Stimulated activated CD4-positive, alpha-beta T cell treated with anti-CD3 and anti-CD28 coated beads, Interleukin-1b, Interleukin-23, amount 100 ng/mL, for 4 hours (primary cell): ENCODE measurements around the gene IRS1.

ENCODE experiments used
- DNase-seq, 2 donors: peaks; one replicate each; pipeline ENCODE4 v3.0.0-alpha.2; 2020; ENCODE audit warnings: low read depth in 2 of 2

The IRS1 gene

DNA sequence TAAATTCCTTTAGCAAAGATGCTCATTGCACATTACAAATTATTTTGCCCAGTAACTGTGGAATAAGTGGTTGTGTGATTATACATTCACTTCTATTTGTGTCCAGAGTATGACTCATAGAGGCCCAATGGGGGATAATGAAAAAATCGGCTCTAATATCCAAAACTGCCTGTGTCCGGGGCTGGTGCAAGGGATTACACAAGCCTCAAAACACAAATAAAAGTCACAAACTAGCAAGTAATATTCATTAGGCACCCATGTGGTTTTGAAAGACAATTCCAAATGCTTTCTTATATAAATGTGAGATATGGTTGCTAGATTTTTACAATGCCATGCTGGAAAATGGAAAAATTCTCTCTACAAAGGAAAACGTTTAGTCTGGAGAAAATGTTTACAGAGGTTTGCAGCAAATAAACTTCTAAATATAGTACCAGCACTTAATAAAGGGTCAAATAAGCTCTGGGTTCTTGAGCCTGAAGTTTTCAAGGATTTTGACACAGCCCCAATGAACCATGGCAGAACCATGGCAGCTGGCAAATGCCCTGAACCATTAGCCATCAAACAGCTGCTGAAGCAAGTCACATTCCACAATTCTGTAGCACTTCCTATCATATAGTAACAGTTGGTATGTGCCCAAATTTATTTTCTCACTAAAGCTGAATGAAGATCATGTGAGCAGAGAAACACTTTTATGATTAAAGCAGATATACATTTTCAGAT, 40.5 kb downstream of the IRS1 start:
- DNase-seq: no peak

DNA sequence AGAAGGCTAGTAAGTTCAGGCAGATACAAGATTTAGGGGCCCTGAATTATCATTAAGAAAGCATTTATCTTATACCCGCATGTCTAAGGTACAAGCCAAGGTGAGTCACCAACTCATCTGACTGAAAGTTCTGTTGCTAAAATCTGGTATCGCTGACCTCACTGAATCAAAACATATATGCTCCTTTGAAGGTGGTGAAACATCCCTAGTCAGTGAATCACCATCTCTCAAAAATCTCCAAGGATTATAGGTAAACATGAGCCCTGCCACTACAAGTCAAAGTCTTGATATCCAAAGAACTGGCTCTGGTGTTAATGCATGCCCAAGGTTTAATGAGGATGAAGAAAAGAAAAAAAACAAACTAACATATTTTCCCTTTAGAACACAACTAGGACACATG, 43.5 kb downstream of the IRS1 start:
- DNase-seq: no peak

GRCh38 chr2:226755631-226756030, 44.0 kb downstream of the IRS1 start:
- no peak for DNase-seq

DNA sequence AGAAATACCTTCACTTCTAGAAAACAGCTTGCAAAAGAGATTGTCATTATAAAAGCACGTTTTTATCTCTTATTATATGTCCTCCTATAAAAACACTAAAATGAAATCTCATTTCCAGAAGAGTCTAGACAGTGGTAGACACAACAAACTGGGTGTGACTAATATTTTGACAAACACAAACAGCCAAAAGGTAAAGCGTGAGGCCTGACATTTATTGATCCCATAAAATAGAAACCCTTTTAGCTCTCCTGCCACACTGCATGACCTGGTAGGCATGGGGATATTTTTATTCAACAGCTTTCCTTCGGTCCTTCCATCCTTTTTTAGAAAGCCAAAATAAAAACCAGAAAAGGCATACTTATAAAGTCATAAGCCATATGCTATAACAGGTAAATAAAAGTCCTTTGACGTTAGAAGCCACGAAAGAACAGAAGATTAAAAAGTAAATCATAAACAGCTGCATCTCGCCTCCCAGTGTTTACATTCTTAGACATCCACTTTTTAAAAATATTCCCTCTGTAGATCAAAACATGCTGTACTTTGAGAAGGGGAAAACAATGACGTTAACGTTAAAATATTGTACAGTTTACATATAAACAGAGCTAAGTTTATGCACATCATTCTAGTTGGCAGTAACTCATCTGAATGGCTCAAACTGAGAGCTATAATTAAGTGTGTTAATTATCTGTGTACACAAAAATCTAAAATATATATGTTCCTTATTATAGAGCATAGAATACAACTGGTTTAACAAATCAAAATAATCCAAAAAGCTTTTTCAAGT, 44.6 kb downstream of the IRS1 start:
- no peak for DNase-seq

GRCh38 chr2:226752887-226753286, 46.7 kb downstream of the IRS1 start:
- no peak for DNase-seq

GRCh38 chr2:226747288-226747687, 52.3 kb downstream of the IRS1 start:
- DNase-seq: no peak

GRCh38 chr2:226746196-226746800, 53.3 kb downstream of the IRS1 start:
- DNase-seq: no peak

DNA sequence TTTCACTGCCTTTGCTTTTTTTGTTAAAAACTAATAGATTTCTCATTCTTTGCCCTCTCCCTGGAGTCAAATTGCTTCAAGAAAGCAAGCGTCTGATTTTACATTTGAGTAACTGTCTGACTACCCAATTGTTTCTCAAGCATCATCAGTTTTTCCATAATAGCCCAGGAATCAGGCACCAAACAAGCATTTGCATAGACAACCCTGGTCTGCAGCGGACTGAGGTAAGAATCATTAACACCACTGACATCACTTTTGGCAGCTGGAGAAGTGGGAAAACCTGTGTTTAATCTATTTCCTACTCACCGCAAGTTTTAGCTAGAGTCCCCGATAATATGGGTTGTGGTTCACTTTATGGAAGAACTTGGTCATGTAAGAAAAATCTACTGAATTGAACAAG, 55.7 kb downstream of the IRS1 start:
- no peak for DNase-seq

DNA sequence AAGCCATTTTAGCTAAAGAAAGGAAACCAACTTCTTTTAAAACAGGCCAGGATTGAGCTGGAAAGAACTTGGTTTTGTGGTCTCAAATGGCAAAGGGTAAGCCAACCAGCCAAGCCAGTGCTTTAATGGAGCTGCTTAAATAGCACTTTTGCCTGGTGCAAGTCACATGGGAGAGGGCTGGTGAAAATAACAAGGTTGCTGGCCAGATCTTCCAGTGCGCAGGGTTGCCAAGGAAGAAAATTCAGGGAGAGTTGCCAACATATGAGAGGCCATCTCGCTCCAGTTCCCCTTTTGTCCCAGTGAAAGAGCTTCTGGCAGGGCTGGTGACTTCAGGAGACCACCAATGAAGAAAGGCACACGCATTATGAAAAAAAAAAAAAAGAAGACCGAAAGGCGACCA, 57.3 kb downstream of the IRS1 start:
- no peak for DNase-seq

DNA sequence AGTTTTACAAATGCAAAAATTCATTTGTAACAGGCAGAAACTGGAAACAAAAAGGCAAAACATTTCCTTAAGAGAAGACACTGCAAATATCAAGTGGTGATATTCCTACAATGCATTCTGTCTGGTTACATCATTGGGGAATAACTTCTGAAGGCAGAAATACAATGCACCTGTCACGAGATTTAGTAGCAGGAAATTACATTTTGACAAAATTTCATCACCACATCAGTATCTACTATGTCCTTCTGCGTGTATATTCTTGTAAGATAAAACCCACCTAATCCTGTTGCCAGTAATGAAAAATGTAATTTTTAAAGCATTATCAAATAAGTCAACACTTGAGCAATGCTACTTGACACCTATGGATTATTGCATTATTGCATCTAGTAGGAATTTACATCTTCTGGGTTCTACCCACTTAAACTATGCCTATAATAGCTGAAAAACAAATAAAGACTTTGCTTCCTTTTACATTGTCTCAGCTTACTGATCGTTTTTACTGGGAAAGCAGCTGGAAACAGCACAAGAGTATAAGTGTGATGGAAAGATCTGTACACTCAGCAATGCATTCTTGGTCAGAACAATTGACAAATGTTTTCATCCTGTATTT, 59.5 kb downstream of the IRS1 start:
- DNase-seq: no peak

- DNase-seq: no peak
Measured at GRCh38 chr2:226739545-226740030, 60.0 kb downstream of the IRS1 start.

- DNase-seq: no peak
Measured at GRCh38 chr2:226738821-226739544, 60.6 kb downstream of the IRS1 start.

GRCh38 chr2:226738191-226738820, 61.3 kb downstream of the IRS1 start:
- DNase-seq: no peak

- no peak for DNase-seq
Measured at GRCh38 chr2:226736382-226736781, 63.2 kb downstream of the IRS1 start.

DNA sequence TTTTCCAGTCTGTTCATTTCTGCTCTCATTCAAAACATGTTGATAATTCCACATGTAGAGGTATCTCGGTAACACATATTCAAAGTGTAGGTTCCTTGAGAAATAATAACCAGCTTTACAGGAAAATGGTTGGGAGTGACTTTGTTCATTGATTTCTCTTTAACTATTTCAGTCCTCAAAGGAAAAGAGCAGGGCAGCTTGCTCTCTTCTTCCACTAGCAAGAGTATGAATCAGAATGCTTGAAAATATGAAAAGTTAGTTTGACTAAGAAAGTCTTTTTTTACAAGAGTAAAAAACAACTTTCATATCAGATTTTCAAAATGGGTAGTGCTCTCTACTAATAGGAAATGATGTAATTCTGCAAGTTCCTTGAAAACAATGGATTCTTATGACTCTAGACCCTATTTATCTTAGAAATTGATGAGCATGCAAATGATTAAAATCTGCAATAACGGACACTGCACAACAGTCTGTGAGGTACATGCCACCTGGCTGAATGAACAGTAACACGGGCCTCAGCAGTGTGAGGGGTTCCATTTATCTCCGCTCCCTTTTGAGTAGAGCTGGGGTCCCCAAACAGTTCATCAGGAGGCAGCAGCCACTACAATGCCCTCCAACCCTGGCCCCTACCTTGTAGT, 65.6 kb downstream of the IRS1 start:
- no peak for DNase-seq

GRCh38 chr2:226733189-226733858, 66.3 kb downstream of the IRS1 start:
- DNase-seq: no peak

- DNase-seq: no peak
Measured at GRCh38 chr2:226732478-226733188, 67.0 kb downstream of the IRS1 start.

DNA sequence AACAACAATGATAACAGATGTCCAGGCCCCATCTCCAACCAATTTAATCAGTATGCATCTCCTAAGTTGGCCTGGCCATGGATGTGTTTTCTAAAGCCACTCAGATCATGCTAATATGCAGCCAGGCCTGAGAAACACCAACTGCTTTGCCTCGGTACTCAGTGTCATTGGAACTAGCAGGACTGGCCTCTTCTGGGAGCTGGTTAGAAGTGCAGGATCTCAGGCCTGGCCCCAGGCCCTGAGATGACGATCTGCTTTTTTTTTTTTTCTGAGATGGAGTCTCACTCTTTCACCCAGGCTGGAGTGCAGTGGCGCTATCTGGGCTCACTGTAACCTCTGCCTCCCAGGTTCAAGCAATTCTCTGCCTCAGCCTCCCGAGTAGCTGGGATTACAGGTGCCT, 69.1 kb downstream of the IRS1 start:
- no peak for DNase-seq

DNA sequence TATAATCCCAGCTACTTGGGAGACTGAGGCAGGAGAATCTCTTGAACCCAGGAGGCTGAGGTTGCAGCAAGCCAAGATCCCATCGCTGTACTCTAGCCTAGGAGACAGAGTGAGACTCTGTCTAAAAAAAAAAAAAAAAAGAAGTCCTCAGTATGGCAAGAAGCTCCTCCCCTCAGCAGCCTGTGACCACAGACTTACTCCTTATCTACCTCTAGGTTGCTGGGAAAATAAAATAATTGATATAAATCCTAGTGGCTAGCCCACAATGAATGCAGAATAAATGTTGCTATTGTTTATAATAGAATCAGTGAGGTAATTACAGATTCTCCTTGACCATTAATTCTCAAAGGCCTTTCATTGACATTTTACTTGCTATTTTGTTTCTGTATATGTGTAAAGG, 70.6 kb downstream of the IRS1 start:
- no peak for DNase-seq

- no peak for DNase-seq
Measured at GRCh38 chr2:226727251-226727650, 72.4 kb downstream of the IRS1 start.
